AG08395 (cell line): ENCODE results near the gene DSE.

Source experiments
- DNase-seq: peaks from one replicate; pipeline ENCODE4 v3.0.0; 2012; ENCODE audit warnings: mixed read lengths, low spot score

The DSE gene

DNA sequence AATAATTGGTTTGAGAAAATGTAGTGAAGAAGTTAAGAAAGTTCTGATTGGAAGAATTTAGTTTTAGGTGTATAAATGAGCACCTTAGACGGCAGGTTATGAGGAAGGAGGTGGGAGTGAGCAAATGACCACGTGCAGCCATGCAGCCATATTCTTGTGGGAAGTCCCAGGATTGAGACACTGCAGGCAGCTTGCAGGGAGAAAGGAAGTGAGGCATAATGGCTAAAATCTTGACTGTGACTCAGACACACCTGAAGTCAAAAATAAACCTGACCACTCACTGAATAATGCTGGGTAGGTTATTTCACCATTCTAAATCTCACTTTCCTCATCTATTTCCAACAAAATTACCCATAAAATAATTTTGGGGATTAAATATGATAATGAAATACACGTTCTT, 16.6 kb downstream of the DSE start:
- DNase-seq: no peak

DNA sequence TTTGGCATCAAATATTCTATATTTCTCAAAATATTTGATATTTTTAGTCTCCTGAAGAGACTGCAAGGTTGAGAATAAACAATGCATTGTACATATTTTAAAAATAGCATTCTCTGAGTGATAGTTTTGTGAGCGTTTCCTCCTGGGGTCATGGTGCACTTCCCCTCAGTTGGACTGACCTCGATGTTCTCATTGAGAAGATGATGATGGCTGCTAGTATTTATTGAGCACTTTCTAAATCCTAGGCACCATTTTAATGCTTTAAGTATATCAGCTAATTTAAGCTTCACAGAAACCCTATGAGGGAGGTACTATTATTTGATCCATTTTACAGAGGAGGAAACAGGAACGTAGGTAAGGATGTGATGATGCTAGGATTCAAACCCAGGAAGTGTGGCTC, 18.2 kb downstream of the DSE start:
- DNase-seq: no peak

GRCh38 chr6:116389357-116389756, 18.6 kb downstream of the DSE start:
- peak; percentile 22 for DNase-seq

- DNase-seq: no peak
These were observed 19.8 kb downstream of the DSE start for GRCh38 chr6:116390581-116390980.

GRCh38 chr6:116392132-116393013, 21.6 kb downstream of the DSE start:
- DNase-seq: no peak

GRCh38 chr6:116393430-116393829, 22.7 kb downstream of the DSE start:
- no peak for DNase-seq

DNA sequence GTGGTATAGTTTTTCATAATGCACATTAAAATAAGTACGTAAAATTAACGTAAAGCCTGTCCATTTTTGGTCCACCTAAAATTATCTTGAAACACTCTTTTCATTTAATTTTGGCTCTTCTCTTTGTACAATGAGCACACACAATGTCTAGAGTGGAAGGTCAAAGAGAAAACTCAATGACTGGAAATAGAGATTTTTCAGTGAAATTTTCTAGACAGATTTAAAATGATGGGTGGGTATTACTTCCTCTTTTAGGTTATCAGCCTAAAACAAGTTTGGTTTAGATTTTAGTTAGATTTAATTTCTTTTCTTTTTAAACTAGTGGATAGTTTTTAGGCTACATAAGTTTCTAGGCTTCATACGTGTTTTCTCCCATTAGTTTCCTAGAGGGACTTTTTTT, 24.9 kb downstream of the DSE start:
- no peak for DNase-seq

GRCh38 chr6:116396441-116396840, 25.7 kb downstream of the DSE start:
- DNase-seq: no peak

GRCh38 chr6:116397914-116398313, 27.2 kb downstream of the DSE start:
- DNase-seq: peak; percentile 31

DNA sequence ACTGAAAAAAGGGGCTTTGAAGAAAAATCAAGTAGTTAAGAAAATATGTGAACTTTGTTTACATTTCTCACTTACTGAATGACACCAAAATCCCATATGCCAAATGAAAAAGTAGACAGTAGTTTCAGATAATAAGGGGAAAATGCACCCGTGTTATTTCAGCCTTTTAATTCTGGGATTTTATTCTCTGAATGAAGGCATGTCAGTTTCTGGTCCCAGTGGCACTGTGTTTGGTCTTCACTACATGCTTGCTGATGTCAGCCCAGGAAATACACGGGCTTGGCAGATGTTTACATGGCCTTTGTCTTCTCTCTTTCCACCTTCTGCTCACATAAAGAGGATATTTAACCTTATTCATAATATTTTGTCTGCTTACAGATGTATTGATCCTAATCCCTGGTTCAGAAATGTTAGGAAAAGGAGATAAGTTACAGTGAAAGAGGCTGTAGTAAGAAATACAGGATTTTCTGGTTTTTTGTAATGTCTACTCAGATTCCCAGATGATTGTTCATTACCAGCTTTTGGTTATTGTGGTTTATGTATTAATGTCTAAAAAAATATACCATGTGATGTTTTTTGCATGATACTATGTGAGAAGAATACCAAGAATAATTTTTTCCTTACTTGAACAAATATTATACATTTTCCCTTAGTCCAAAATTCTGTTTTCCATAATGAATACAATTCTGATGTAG, 27.7 kb downstream of the DSE start:
- peak; percentile 22 for DNase-seq

DNA sequence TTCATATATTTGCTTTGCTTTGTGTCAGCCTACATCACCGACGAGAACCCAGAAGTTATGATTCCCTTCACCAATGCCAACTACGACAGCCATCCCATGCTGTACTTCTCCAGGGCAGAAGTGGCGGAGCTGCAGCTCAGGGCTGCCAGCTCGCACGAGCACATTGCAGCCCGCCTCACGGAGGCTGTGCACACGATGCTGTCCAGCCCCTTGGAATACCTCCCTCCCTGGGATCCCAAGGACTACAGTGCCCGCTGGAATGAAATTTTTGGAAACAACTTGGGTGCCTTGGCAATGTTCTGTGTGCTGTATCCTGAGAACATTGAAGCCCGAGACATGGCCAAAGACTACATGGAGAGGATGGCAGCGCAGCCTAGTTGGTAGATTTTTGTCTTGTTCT, 28.5 kb downstream of the DSE start:
- DNase-seq: no peak

GRCh38 chr6:116400328-116400727, 29.6 kb downstream of the DSE start:
- no peak for DNase-seq

GRCh38 chr6:116402108-116402937, 31.6 kb downstream of the DSE start:
- no peak for DNase-seq

- DNase-seq: no peak
These were observed 32.5 kb downstream of the DSE start for GRCh38 chr6:116403205-116403604.

DNA sequence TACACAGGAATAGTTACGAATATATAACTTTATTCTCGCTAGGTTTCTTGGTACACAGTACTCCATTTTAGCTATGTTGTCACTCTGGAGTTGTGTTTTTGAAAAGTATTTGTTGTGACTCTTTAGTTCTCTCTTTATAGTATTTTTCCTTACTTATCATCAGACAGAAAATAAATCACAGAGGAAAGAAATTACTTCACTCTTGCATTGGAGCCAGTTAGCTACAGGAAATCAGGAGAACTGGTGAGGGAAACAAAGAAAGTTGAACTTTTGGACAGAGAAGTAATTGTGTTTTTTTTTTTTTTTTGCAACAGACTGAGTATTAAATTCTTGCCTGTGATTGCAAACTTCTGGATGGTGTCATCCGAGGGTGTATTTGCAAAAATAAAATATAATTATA, 33.9 kb downstream of the DSE start:
- no peak for DNase-seq

DNA sequence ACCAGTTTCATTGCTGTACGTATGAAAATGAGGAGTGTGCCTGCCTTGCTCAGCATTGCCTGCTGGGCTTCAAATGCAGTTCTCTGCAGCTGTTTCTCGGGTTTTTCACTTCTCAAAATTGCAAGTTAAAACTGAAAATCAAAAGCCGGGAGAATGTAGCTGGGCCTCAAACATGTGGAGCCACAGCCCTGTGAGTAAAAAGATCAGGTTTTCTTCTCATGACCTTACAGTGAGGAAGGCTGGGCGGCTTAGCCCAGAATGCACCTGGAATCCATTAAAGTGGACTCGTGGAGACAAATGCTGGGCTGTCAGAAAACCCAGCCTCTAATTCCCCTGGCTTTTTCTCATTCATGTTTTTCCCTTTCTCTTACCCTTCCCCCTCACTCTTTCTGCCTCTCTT, 34.4 kb downstream of the DSE start:
- DNase-seq: peak; percentile 45

DNA sequence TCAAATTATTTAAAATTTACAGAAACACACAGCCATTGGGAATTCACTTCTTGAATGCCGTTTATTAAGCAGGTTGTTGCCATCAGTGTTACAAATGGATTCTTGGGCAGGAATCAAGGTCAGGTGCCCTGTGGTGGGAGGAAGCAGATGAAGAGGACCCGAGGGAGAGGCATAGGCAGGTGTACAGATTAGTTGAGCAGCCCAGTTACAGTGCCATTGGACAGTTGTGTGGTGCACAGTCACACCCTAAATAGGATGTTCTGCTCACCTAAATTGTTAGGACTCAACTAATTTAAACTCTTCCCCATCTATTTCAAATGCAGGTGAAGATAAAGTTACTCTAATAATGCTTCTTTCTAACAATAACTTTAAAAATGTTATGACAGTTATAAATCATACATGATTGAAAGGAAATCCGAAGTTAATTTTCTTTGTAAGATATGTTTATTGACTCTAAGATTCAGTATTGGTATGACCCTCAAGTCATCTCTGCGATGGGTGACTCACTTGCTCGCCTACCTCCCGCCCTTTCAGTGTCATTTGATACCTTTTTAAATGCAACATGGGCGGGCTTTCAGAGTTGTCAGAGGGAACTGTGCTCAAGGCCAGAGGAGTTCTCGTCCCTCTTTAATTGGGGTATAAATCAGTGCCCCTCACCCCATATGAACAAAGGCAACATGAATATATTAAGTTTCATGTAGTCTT, 35.1 kb downstream of the DSE start:
- DNase-seq: no peak

DNA sequence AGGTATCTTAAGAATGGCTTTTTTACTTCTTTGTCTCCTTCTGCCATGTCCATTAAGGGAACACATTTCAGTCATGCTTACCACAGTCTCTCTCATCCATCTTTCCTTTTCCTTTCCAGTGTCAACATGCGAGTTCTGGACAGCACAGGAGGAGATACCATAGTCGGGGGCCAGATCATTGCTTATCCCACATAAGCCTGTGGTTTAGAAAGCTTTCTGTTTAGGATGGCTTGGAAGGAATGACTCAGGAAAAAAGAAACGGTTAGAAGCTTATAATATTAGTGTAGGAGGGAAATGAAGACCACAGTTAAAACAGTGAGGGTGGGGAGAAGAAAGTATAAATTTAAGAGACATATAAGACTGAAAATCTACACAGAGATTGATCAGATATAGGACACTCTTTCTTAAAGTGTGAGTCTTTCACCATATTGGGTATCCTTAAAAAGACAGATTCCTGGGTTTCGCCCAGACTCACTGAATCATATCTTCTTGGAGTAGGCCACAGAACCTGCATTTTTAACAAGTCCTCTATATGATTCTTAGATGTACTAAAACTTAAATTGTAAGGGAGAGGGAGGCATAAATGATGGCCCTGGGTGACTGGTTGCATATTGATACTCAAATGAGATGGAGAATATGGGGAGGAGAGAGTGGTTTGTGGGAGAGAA, 36.1 kb downstream of the DSE start:
- DNase-seq: peak; percentile 21

DNA sequence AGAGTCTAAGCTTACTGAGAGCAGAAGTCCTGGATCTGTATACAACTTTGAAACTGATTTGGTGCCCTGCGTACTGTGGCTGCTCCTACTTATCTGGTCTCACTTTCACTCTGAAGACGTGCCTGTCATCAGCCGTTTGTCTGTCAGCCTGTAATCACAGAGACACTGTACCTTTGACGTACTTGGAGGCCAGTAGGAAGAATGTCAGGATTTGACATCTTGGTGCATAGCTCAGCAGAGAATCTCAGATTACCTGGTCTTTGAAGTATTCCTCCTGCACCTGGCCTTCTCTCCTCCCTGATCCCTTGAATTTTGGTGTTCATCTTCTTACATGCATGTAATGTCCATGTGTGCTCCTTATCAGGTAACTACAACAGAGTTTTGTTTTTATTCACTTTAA, 37.7 kb downstream of the DSE start:
- DNase-seq: no peak

- no peak for DNase-seq
These were observed 39.0 kb downstream of the DSE start for GRCh38 chr6:116409756-116410155.

- peak; percentile 19 for DNase-seq
These were observed 40.5 kb downstream of the DSE start for GRCh38 chr6:116411284-116411623.

DNA sequence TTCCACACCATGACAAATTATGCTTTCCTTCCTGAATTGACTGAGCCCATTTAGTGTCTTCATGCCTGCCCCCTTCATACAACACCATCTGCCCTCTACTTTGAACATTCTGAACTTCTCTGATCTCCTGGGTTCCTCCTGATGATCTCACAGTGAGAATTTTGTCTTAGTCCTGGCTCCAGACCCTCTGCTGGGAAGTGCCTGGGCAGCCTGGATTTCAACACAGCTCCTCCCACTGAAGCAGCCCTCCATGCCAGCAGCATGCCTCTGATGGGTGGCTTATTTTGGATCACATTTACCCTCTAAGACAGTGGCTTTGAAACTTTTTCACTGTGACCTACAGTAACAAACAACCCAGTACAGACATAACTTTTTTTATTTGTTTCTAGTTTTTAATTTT, 41.5 kb downstream of the DSE start:
- DNase-seq: peak; percentile 30
